Measurements from ENCODE around the gene APOBEC4. TPM values are rescaled to one million over a fixed set of nuclear protein-coding genes. Genes with fewer than 3 reads are reported as not detected.

APOBEC4 gene
- total and polyA plus RNA-seq, 2 of the 8 experiments (the other 6 are each of a cell fraction or from before 2014, with no cell fraction given) = not detected

DNA sequence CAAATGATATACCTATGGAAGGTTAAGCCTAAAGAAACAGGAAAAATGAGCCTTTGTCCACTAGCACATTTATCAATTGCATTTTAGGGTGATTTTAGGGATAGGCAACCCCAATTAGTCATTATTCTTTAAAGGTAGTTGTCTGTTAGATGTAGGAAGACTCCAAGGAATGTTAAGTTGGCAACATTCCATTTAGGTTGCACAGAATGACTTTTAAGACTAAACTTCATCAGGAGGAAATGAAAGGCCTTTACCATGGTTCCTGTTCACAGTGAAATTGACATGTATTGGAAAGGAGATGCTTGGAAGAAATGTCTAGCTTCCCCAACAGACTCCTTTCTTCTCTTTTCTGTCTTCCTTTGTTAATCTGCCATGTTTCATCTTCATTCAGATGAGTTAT, 1.6 kb upstream of the APOBEC4 start (continued):
- TF ChIP-seq RXRA (IDR thresholded peaks at IDR 0.05; ENCODE audit: insufficient read depth, low read depth, low read length) = no peak
